Neural progenitor cell (in vitro differentiated cells): Measurements from ENCODE around the gene PLEKHG7. TPM values are rescaled to one million over a fixed set of nuclear protein-coding genes. Genes with fewer than 3 reads are reported as not detected.

Source experiments
- DNase-seq: peaks from one replicate; pipeline ENCODE4 v3.0.0-alpha.2; 2016; ENCODE audit warnings: low spot score
- H2AFZ ChIP-seq: fragments of 200-600 bp; sonication (generic); replicated peaks from 2 replicates; pipeline ENCODE4 v1.6.1; 2016; ENCODE audit warnings: antibody characterized with exemption
- H3F3A ChIP-seq: fragments of 200-600 bp; sonication (generic); 2 replicates; pipeline ENCODE4 v1.6.1; 2016; ENCODE audit warnings: antibody characterized with exemption, low read depth
- H3K27ac ChIP-seq: fragments of 200-600 bp; sonication (generic); 2 replicates; pipeline ENCODE4 v1.5.1; 2016; ENCODE audit warnings: mild to moderate bottlenecking
- H3K27me3 ChIP-seq: fragments of 200-600 bp; sonication (generic); 2 replicates; pipeline ENCODE4 v1.6.1; 2016; ENCODE audit warnings: mild to moderate bottlenecking, moderate library complexity
- H3K36me3 ChIP-seq: fragments of 200-600 bp; sonication (generic); 2 replicates; pipeline ENCODE4 v1.5.1; 2016
- H3K4me1 ChIP-seq: fragments of 200-600 bp; sonication (generic); 2 replicates; pipeline ENCODE4 v1.6.1; 2016; ENCODE audit warnings: mixed run types
- H3K4me2 ChIP-seq: fragments of 200-600 bp; sonication (generic); 2 replicates; pipeline ENCODE4 v1.6.1; 2016
- H3K4me3 ChIP-seq: fragments of 200-600 bp; sonication (generic); 2 replicates; pipeline ENCODE4 v1.5.1; 2016
- H3K79me2 ChIP-seq: fragments of 200-600 bp; sonication (generic); 2 replicates; pipeline ENCODE4 v1.6.1; 2016; ENCODE audit warnings: low read depth
- H3K9ac ChIP-seq: fragments of 200-600 bp; sonication (generic); 2 replicates; pipeline ENCODE4 v1.6.1; 2016
- H3K9me3 ChIP-seq: fragments of 200-600 bp; sonication (generic); 2 replicates; pipeline ENCODE4 v1.5.1; 2016; ENCODE audit warnings: low read depth
- H4K20me1 ChIP-seq: fragments of 200-600 bp; sonication (generic); 2 replicates; pipeline ENCODE4 v1.6.1; 2016; ENCODE audit warnings: low read depth
- H3K27ac Mint-ChIP-seq: 3 replicates; pipeline ENCODE4 v1.8.0; 2021; ENCODE audit warnings: mixed read lengths
- H3K27me3 Mint-ChIP-seq: 2 replicates; pipeline ENCODE4 v1.8.0; 2022; ENCODE audit warnings: low read depth, mild to moderate bottlenecking, inconsistent platforms, moderate library complexity, mixed read lengths; ENCODE audit not compliant: insufficient read depth
- H3K36me3 Mint-ChIP-seq: 3 replicates; pipeline ENCODE4 v1.8.0; 2021; ENCODE audit warnings: mixed read lengths
- H3K4me1 Mint-ChIP-seq: 3 replicates; pipeline ENCODE4 v1.8.0; 2021; ENCODE audit warnings: mixed read lengths
- H3K4me3 Mint-ChIP-seq: 3 replicates; pipeline ENCODE4 v1.8.0; 2021; ENCODE audit warnings: mild to moderate bottlenecking, moderate library complexity, mixed read lengths
- H3K9me3 Mint-ChIP-seq: 3 replicates; pipeline ENCODE4 v1.8.0; 2020; ENCODE audit warnings: mixed read lengths
- EZH2 ChIP-seq: fragments of 200-600 bp; sonication (generic); IDR thresholded peaks from 2 replicates; pipeline ENCODE4 v1.6.1; 2017; ENCODE audit warnings: antibody characterized with exemption, mild to moderate bottlenecking, moderate library complexity
- EZH2phosphoT487 ChIP-seq: fragments of 200-600 bp; sonication (generic); IDR thresholded peaks from 2 replicates; pipeline ENCODE4 v1.6.1; 2017; ENCODE audit warnings: antibody characterized with exemption
- total RNA-seq: library from RNA; depleted of rRNA; stranded (reverse); fragments of >200 nt; gene quantifications from 2 replicates; pipeline ENCODE4 v1.2.3, GENCODE V29; 2015; ENCODE audit warnings: low replicate concordance
- TF ChIP-seq, protein P1 (sequence below): fragments of 200-600 bp; sonication (generic); IDR thresholded peaks from 2 replicates; pipeline ENCODE4 v1.5.1; 2017; ENCODE audit warnings: antibody characterized with exemption, mild to moderate bottlenecking

Gene PLEKHG7
- total RNA-seq, 1 donor from 2014 or later, result not detected

DNA sequence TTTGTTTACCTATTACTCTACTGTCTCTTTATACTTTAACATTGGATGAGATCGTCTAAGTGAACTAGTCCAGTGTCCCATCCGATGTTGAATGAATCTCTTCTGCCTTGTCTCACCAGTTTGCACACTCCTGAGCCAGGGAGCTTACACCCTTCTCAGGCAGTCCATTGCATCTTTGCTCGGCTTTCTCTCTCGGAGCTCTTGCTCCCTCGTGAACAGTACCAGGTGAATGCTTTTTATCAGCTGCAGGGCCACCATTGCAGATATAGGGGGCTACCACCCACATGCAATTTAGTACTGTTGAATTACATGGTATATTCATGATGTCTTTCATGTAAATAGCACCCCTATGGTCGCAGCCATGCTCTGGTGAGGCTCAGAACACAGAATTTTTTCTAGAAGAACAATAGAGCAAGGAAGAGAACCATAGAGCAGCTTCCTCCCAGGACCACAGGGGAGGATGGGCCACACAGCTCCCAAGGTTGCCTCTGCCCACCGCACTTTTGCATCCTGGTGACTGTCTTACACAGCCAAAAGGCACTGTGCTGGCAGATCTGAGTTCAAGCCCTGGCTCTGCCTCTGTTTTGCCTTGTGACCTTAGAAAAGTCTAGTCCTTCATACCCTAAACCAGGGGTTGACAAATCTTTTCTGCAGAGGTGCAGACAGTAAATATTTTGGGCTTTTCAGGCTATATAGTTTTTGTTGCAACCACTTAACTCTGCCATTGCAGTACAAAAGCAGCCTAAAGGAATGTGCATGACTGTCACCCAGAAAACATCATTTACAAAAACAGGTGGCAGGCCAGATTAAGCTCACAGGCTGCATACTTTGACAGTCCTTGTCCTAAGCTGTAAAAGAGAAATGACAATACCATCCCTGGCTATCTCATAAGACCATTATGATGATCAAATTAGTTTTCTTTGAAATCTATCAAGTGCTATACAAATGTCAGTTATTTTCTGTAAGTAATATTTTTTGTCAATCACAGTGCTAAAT lies 35.4 kb downstream of the PLEKHG7 start:
- H4K20me1 ChIP-seq, result no peaks in the 10 kb centered on the region
- H3K4me1 Mint-ChIP-seq, result peaks cover 6% of the 10 kb centered on the region
- no peaks in the 10 kb centered on the region for H3K79me2 ChIP-seq
- no peaks in the 10 kb centered on the region for H3K9me3 Mint-ChIP-seq
- TF ChIP-seq EZH2phosphoT487 (no peak), EZH2 (no peak)
- H3K36me3 Mint-ChIP-seq, result no peaks in the 10 kb centered on the region
- no peak overlapping the region for H3K27ac ChIP-seq
- H3F3A ChIP-seq, result no peaks in the 10 kb centered on the region
- H3K27me3 Mint-ChIP-seq, result peaks cover 2% of the 10 kb centered on the region
- H3K9ac ChIP-seq, result no peak overlapping the region
- H3K36me3 ChIP-seq, result no peaks in the 10 kb centered on the region
- H3K4me3 ChIP-seq, result no peak overlapping the region
- no peak overlapping the region for H3K4me2 ChIP-seq
- H2AFZ ChIP-seq, result peak overlapping the region; percentile 77
- H3K9me3 ChIP-seq, result no peaks in the 10 kb centered on the region
- H3K27me3 ChIP-seq, result no peaks in the 10 kb centered on the region
- no peak for DNase-seq
- no peak overlapping the region for H3K27ac Mint-ChIP-seq
- H3K4me1 ChIP-seq, result peaks cover 3% of the 10 kb centered on the region
- no peak overlapping the region for H3K4me3 Mint-ChIP-seq

GRCh38 chr12:92739113-92739512 lies 36.3 kb downstream of the PLEKHG7 start:
- peak; percentile 20 for DNase-seq
- Histone ChIP-seq H3K9ac (no peak overlapping the region), H3K36me3 (no peaks in the 10 kb centered on the region), H3K4me1 (peaks cover 3% of the 10 kb centered on the region), H2AFZ (peak overlapping the region; percentile 22), H3K4me2 (no peak overlapping the region), H4K20me1 (no peaks in the 10 kb centered on the region), H3K27me3 (no peaks in the 10 kb centered on the region), H3K27ac (no peak overlapping the region), H3F3A (no peaks in the 10 kb centered on the region), H3K4me3 (no peak overlapping the region), H3K9me3 (no peaks in the 10 kb centered on the region), H3K79me2 (no peaks in the 10 kb centered on the region)
- H3K9me3 Mint-ChIP-seq, result no peaks in the 10 kb centered on the region
- H3K27ac Mint-ChIP-seq, result no peak overlapping the region
- H3K4me3 Mint-ChIP-seq, result no peak overlapping the region
- peaks cover 2% of the 10 kb centered on the region for H3K27me3 Mint-ChIP-seq
- H3K4me1 Mint-ChIP-seq, result peaks cover 6% of the 10 kb centered on the region
- no peak for TF ChIP-seq EZH2
- TF ChIP-seq EZH2phosphoT487, result no peak
- TF ChIP-seq, protein P1, sequence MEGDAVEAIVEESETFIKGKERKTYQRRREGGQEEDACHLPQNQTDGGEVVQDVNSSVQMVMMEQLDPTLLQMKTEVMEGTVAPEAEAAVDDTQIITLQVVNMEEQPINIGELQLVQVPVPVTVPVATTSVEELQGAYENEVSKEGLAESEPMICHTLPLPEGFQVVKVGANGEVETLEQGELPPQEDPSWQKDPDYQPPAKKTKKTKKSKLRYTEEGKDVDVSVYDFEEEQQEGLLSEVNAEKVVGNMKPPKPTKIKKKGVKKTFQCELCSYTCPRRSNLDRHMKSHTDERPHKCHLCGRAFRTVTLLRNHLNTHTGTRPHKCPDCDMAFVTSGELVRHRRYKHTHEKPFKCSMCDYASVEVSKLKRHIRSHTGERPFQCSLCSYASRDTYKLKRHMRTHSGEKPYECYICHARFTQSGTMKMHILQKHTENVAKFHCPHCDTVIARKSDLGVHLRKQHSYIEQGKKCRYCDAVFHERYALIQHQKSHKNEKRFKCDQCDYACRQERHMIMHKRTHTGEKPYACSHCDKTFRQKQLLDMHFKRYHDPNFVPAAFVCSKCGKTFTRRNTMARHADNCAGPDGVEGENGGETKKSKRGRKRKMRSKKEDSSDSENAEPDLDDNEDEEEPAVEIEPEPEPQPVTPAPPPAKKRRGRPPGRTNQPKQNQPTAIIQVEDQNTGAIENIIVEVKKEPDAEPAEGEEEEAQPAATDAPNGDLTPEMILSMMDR, result no peak
- H3K36me3 Mint-ChIP-seq, result no peaks in the 10 kb centered on the region

GRCh38 chr12:92740411-92740810 lies 37.6 kb downstream of the PLEKHG7 start:
- H3K4me2 ChIP-seq, result no peak overlapping the region
- no peak overlapping the region for H3K27ac Mint-ChIP-seq
- H3K4me1 Mint-ChIP-seq, result peaks cover 4% of the 10 kb centered on the region
- TF ChIP-seq, protein P1, result no peak
- TF ChIP-seq EZH2phosphoT487 (no peak), EZH2 (no peak)
- H3K27me3 ChIP-seq, result no peaks in the 10 kb centered on the region
- no peaks in the 10 kb centered on the region for H3F3A ChIP-seq
- H3K9me3 ChIP-seq, result no peaks in the 10 kb centered on the region
- no peaks in the 10 kb centered on the region for H3K36me3 Mint-ChIP-seq
- no peak overlapping the region for H3K4me3 Mint-ChIP-seq
- H3K79me2 ChIP-seq, result no peaks in the 10 kb centered on the region
- no peak overlapping the region for H2AFZ ChIP-seq
- H3K36me3 ChIP-seq, result no peaks in the 10 kb centered on the region
- H3K9me3 Mint-ChIP-seq, result no peaks in the 10 kb centered on the region
- H3K27me3 Mint-ChIP-seq, result peaks cover 2% of the 10 kb centered on the region
- DNase-seq, result no peak
- no peaks in the 10 kb centered on the region for H4K20me1 ChIP-seq
- H3K27ac ChIP-seq, result no peak overlapping the region
- no peak overlapping the region for H3K4me3 ChIP-seq
- H3K4me1 ChIP-seq, result peaks cover 3% of the 10 kb centered on the region
- no peak overlapping the region for H3K9ac ChIP-seq

GRCh38 chr12:92743026-92743425 lies 40.2 kb downstream of the PLEKHG7 start:
- Mint-ChIP-seq H3K27ac (no peak overlapping the region), H3K9me3 (no peaks in the 10 kb centered on the region), H3K4me3 (no peak overlapping the region), H3K36me3 (no peaks in the 10 kb centered on the region), H3K4me1 (no peaks in the 10 kb centered on the region), H3K27me3 (peaks cover 2% of the 10 kb centered on the region)
- no peak for DNase-seq
- Histone ChIP-seq H2AFZ (no peak overlapping the region), H4K20me1 (no peaks in the 10 kb centered on the region), H3K27me3 (no peaks in the 10 kb centered on the region), H3K9me3 (no peaks in the 10 kb centered on the region), H3K4me1 (peaks cover 3% of the 10 kb centered on the region), H3K4me3 (no peak overlapping the region), H3K9ac (no peak overlapping the region), H3K36me3 (no peaks in the 10 kb centered on the region), H3F3A (no peaks in the 10 kb centered on the region), H3K79me2 (no peaks in the 10 kb centered on the region), H3K27ac (no peak overlapping the region), H3K4me2 (no peak overlapping the region)
- TF ChIP-seq EZH2 (no peak), EZH2phosphoT487 (no peak)
- TF ChIP-seq, protein P1, result no peak
